Brain microvascular endothelial cell (primary cell): ENCODE results near the gene SEC22C.

Experiments used
- DNase-seq: peaks from one replicate; pipeline ENCODE4 v3.0.0-alpha.2; 2020
- H3K27ac ChIP-seq: fragments of 250-450 bp; sonication (Bioruptor Pico); 2 replicates; pipeline ENCODE4 v1.5.1; 2020; ENCODE audit warnings: mild to moderate bottlenecking, moderate library complexity
- H3K27me3 ChIP-seq: fragments of 250-450 bp; sonication (Bioruptor Pico); replicated peaks from 2 replicates; pipeline ENCODE4 v1.5.1; 2020; ENCODE audit warnings: mild to moderate bottlenecking
- H3K36me3 ChIP-seq: fragments of 250-450 bp; sonication (Bioruptor Pico); replicated peaks from 2 replicates; pipeline ENCODE4 v1.5.1; 2020; ENCODE audit warnings: mild to moderate bottlenecking
- H3K4me3 ChIP-seq: 2 replicates; pipeline ENCODE4 v1.5.1; 2011; ENCODE audit warnings: low read depth, mild to moderate bottlenecking, control low read depth, low read length, moderate library complexity
- CTCF ChIP-seq: IDR thresholded peaks from 2 replicates; pipeline ENCODE4 v1.5.1; 2011; ENCODE audit warnings: low read depth, mild to moderate bottlenecking, moderate library complexity, low read length, control low read depth, inconsistent platforms; ENCODE audit errors: missing control alignments
- in situ Hi-C: cut with HindIII; loops from 2 replicates; pipeline ENCODE4 v1.10.0; 2017; ENCODE audit warnings: low sequenced_read_pairs, low pct_ligation_motif_present

SEC22C gene

GRCh38 chr3:42547401-42547945 lies 34.3 kb downstream of the SEC22C start:
- Histone ChIP-seq H3K27ac (no peak overlapping the region), H3K4me3 (no peak overlapping the region), H3K36me3 (peaks cover 10% of the 10 kb centered on the region), H3K27me3 (no peaks in the 10 kb centered on the region)
- in situ Hi-C loops, result no loop called here
- peak; percentile 99 for TF ChIP-seq CTCF
- peak; percentile 58 for DNase-seq

- no peak for DNase-seq
- no peak overlapping the region for H3K27ac ChIP-seq
- in situ Hi-C loops, result no loop called here
- H3K36me3 ChIP-seq, result peaks cover 7% of the 10 kb centered on the region
- no peaks in the 10 kb centered on the region for H3K27me3 ChIP-seq
- H3K4me3 ChIP-seq, result no peak overlapping the region
- TF ChIP-seq CTCF, result no peak
These were observed 35.0 kb downstream of the SEC22C start for GRCh38 chr3:42546691-42547213.

- no peaks in the 10 kb centered on the region for H3K27me3 ChIP-seq
- DNase-seq, result no peak
- H3K36me3 ChIP-seq, result peaks cover 3% of the 10 kb centered on the region
- in situ Hi-C loops, result no loop called here
- H3K27ac ChIP-seq, result no peak overlapping the region
- no peak for TF ChIP-seq CTCF
- H3K4me3 ChIP-seq, result no peak overlapping the region
These were observed 36.4 kb downstream of the SEC22C start for GRCh38 chr3:42545284-42545900.

GRCh38 chr3:42544492-42545283 lies 37.1 kb downstream of the SEC22C start:
- peak; percentile 43 for TF ChIP-seq CTCF

GRCh38 chr3:42541079-42541478 lies 40.7 kb downstream of the SEC22C start:
- Histone ChIP-seq H3K27me3 (no peaks in the 10 kb centered on the region), H3K4me3 (no peak overlapping the region), H3K36me3 (no peaks in the 10 kb centered on the region), H3K27ac (no peak overlapping the region)
- DNase-seq, result no peak
- no peak for TF ChIP-seq CTCF
- in situ Hi-C loops, result no loop called here

More at GRCh38 chr3:42544492-42545283, 37.1 kb downstream of the SEC22C start:
- H3K27me3 ChIP-seq, result no peaks in the 10 kb centered on the region
- no peak overlapping the region for H3K4me3 ChIP-seq
- H3K36me3 ChIP-seq, result no peaks in the 10 kb centered on the region
- no peak overlapping the region for H3K27ac ChIP-seq
- DNase-seq, result peak; percentile 8
- in situ Hi-C loops, result no loop called here
